ENCODE measurements around the gene P2RY2.

The P2RY2 gene

DNA sequence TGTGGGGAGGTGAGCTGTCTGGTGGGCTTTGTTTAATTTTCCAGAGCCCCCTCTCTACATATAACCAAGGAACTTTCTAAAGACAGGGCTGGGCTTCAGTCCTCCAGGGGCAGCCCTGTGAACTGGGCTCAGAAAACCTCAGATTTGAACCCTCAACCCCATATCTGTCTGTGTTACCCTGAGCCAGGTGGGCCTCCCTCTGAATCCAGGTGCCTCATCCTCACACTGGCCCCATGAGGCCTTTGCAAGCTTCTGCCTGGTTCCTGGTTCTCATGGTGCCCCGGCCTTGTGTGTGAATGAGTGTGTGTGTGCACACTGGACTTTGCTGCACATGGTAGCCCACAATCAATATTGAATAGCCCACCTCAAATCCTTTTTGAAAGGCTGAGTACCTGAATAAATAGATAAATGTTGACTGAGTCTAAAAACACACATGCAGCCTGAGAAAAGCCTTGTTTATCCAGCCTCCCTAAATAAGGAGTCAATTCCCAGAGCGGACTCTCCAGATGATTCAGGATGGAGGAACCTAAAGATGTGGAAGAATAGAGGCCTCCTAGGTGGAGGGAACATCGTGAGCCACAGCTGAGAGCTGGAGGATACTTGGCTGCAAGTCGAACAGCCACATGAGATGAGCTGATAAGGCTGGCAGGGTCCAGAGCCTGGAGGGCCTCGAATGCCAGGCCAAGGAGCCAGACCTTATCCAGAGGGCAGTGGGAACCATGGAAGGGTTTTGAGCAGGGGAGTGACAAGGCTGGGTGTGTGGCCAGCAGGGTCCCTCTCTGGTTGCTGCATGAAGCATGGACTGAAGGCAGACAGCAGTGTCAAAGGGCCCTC lies 28.1 kb upstream of the P2RY2 start:
- Mint-ChIP-seq H3K4me1 (peaks cover 5% of the 10 kb centered on the region), H3K27me3 (ENCODE audit: low read depth) (peaks cover 11% of the 10 kb centered on the region), H3K9me3 (no peaks in the 10 kb centered on the region), H3K36me3 (ENCODE audit: low read depth) (no peaks in the 10 kb centered on the region), H3K4me3 (no peak overlapping the region), H3K27ac (no peak overlapping the region)
- TF ChIP-seq, protein P1, sequence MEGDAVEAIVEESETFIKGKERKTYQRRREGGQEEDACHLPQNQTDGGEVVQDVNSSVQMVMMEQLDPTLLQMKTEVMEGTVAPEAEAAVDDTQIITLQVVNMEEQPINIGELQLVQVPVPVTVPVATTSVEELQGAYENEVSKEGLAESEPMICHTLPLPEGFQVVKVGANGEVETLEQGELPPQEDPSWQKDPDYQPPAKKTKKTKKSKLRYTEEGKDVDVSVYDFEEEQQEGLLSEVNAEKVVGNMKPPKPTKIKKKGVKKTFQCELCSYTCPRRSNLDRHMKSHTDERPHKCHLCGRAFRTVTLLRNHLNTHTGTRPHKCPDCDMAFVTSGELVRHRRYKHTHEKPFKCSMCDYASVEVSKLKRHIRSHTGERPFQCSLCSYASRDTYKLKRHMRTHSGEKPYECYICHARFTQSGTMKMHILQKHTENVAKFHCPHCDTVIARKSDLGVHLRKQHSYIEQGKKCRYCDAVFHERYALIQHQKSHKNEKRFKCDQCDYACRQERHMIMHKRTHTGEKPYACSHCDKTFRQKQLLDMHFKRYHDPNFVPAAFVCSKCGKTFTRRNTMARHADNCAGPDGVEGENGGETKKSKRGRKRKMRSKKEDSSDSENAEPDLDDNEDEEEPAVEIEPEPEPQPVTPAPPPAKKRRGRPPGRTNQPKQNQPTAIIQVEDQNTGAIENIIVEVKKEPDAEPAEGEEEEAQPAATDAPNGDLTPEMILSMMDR (IDR thresholded peaks at IDR 0.05; ENCODE audit: unreplicated experiment in 3 of 3) = no peak

DNA sequence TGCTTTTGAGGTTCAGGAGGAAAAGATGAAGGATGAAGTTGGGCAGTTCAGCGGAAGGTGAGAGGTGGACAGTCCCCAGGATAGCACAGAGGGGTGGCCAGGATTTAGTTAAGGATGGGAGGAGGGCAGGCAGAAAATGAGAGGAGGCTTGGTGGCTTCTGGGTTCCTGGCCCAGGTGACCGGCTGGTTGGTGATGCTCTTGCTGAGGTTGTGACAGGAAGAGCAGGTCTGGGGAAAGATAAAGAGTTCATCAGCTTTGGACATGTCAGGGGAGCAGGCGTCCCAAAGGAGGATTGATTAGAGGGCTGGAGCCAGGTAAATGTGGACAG lies 27.6 kb upstream of the P2RY2 start:
- Mint-ChIP-seq H3K4me3 (no peak overlapping the region), H3K27ac (no peak overlapping the region), H3K36me3 (ENCODE audit: low read depth) (no peaks in the 10 kb centered on the region), H3K27me3 (ENCODE audit: low read depth) (peaks cover 13% of the 10 kb centered on the region), H3K9me3 (no peaks in the 10 kb centered on the region), H3K4me1 (peaks cover 5% of the 10 kb centered on the region)
- TF ChIP-seq, protein P1 (IDR thresholded peaks at IDR 0.05; ENCODE audit: unreplicated experiment in 3 of 3) = no peak

DNA sequence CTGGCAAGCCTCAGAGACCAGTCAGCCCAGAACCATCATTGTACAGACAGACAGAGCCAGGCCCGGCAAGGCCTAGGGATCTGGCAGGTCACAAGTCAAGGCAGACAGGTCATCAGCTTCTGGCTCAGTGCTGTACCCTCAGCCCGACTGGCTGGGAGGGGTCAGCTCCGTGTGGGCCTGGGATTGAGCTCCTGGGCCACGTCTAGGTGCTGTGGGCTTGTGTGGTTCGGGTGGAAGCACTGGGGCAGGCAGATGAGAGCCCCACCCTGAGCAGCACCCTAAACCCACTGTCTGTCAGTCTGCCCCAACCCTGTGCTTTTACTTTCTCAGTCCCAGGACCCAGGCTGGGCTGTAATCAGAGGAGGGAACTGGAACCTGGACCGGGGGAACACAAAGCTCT lies 26.9 kb upstream of the P2RY2 start:
- H3K27me3 Mint-ChIP-seq (ENCODE audit: low read depth) = peaks cover 16% of the 10 kb centered on the region
- no peak overlapping the region for H3K4me3 Mint-ChIP-seq
- H3K9me3 Mint-ChIP-seq = no peaks in the 10 kb centered on the region
- H3K27ac Mint-ChIP-seq = no peak overlapping the region
- peaks cover 5% of the 10 kb centered on the region for H3K4me1 Mint-ChIP-seq
- no peaks in the 10 kb centered on the region for H3K36me3 Mint-ChIP-seq (ENCODE audit: low read depth)
- TF ChIP-seq, protein P1 (IDR thresholded peaks at IDR 0.05; ENCODE audit: unreplicated experiment in 3 of 3) = no peak

DNA sequence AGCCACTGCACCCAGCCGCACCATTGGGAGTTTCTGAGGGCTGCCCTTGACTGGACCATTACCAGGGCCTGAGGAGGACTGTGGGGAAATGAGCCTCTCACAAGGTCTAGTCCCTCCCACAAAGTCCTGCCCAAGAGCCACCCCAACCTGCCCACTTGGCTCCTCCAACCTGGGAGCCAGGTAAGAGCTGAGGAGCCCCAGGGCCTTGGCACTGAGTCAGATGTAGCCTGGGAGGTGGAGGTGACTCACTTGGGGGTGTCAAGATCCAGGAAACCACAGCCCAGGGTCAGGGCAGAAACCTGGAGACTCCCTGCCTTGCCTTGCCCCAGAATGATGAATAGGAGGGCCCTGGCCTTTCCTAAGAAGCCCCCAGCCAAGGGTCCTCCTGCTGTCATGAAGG lies 25.8 kb upstream of the P2RY2 start:
- no peak overlapping the region for H3K27ac Mint-ChIP-seq
- peaks cover 19% of the 10 kb centered on the region for H3K27me3 Mint-ChIP-seq (ENCODE audit: low read depth)
- H3K4me3 Mint-ChIP-seq = no peak overlapping the region
- TF ChIP-seq, protein P1 (IDR thresholded peaks at IDR 0.05; ENCODE audit: unreplicated experiment in 3 of 3) = no peak
- no peaks in the 10 kb centered on the region for H3K36me3 Mint-ChIP-seq (ENCODE audit: low read depth)
- no peaks in the 10 kb centered on the region for H3K9me3 Mint-ChIP-seq
- peaks cover 5% of the 10 kb centered on the region for H3K4me1 Mint-ChIP-seq

DNA sequence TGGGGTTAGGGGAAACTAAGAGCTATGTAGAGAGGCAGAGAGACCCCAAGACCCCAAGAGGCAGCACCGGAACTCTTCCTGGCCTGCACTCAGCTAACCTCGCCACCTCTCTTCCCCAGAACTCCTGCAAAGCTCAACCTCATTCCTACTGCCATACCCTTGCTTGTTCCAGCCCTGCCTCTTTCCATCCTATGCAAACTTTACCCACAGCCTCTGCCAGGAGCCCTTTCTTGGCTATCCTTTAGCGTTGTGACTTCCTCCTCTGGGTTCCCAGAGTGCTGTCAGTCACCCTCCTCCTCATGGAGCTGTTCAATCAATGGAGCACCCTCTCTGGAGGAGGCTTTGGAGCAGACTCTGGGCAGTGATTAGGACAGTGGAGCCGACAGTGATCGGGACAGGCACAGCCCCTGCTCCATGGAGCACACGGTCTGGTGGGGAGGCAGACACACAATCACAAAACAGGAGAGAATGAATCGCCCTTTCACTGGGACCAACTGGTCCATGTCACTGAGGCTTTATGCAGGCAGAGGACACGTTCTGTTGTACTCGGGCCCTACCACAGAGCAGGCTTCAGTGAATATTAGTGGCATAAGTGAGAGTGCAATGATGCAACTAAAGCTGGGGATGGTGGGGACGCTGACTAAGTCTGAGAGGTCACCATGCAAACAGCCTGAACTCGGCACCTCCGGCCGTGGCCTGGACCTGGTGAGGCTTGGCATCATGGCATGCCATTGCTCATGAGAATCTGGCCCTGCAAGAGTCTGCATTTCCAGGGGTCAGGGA lies 24.6 kb upstream of the P2RY2 start:
- peaks cover under 1% of the 10 kb centered on the region for H3K4me1 Mint-ChIP-seq
- peaks cover 19% of the 10 kb centered on the region for H3K27me3 Mint-ChIP-seq (ENCODE audit: low read depth)
- no peak overlapping the region for H3K4me3 Mint-ChIP-seq
- H3K27ac Mint-ChIP-seq = no peak overlapping the region
- TF ChIP-seq, protein P1 (IDR thresholded peaks at IDR 0.05; ENCODE audit: unreplicated experiment in 3 of 3) = no peak
- no peaks in the 10 kb centered on the region for H3K36me3 Mint-ChIP-seq (ENCODE audit: low read depth)
- no peaks in the 10 kb centered on the region for H3K9me3 Mint-ChIP-seq

All from nephron (organoid).